GM18517 (cell line): ENCODE measurements around the gene ACTR3C.

Experiments used
- ATAC-seq: cut with Tn5 transposase; IDR thresholded peaks from one replicate; pipeline ENCODE4 v1.9.1; 2021; ENCODE audit warnings: mild to moderate bottlenecking, moderate library complexity; ENCODE audit not compliant: unreplicated experiment

ACTR3C gene

GRCh38 chr7:150359622-150360362 is 36.4 kb upstream of the ACTR3C start:
- ATAC-seq, result no peak

GRCh38 chr7:150358988-150359621 is 35.8 kb upstream of the ACTR3C start:
- ATAC-seq, result no peak

GRCh38 chr7:150358433-150358832 is 35.1 kb upstream of the ACTR3C start:
- ATAC-seq, result no peak

DNA sequence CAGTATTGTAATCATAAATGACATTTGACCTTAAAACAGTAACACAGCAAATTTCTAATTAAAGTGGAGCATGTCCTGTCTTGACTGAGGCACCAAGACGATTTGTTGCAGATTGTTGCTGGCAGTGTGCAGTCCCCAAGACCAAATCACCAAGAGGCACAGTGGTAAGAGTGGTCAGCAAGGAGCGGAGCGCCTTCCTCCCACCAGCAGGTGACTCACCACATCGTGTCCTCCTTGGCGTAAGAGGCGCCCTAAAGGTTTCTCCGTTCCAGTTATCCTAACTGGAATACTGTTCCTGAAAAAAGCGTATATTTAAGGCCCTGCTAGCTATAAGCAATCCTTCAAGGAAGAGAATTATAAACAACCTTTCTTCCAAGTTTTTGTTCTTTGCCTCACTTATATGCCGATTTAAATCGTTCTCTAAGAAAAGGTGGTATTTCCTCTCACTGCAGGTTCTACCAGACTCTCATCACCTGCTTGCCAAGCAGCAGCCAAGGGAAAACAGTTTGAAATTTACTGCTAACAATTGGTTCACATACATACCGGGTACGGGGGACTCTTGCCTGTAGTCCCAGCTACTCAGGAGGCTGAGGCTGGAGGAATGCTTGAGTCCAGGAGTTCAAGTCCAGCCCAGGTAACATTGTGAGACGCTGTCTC is 34.6 kb upstream of the ACTR3C start:
- ATAC-seq, result peak; percentile 19

DNA sequence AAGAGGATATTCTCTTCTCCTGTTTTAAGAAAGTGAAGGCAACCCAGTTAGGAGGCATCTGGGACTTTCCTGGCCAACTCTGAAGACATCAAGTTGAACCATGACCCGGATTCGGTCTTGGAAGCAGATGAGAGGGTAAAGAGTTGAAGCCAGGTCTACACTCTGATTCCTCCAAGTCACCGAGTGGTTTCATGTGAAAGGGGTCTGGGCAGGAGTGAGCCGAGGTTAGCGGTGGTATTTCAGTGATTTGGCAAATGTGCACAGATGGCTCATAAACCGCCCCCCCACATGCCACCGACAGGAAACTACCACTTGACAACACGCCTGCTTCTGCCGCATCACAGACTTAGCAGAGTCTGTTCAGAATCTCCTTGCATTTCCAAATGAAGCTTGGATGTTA is 33.9 kb upstream of the ACTR3C start:
- peak; percentile 61 for ATAC-seq

- ATAC-seq, result peak; percentile 70
These were observed 33.0 kb upstream of the ACTR3C start for GRCh38 chr7:150356265-150356897.

GRCh38 chr7:150355666-150356059 is 32.3 kb upstream of the ACTR3C start:
- ATAC-seq, result no peak

GRCh38 chr7:150351587-150352194 is 28.3 kb upstream of the ACTR3C start:
- no peak for ATAC-seq

DNA sequence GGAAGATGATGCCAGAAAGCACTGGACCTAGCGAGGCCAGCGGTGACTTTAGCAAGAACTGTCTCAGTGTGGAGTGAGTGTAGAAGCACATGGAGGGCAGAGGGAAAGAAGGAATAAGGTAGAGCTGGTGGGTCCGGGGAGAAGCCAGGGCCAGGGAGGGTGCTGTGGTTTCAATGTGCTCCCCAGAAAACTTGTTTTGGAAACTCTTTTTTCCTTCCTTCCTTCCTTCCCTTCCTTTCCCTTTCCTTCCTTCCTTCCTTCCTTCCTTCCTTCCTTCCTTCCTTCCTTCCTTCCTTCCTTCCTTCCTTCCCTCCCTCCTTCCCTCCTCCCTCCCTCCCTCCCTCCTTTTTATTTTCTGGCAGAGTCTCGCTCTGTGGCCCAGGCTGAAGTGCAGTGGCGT is 23.6 kb upstream of the ACTR3C start:
- no peak for ATAC-seq

- ATAC-seq, result no peak
These were observed 21.7 kb upstream of the ACTR3C start for GRCh38 chr7:150345012-150345411.

- no peak for ATAC-seq
These were observed 21.0 kb upstream of the ACTR3C start for GRCh38 chr7:150344299-150344698.

DNA sequence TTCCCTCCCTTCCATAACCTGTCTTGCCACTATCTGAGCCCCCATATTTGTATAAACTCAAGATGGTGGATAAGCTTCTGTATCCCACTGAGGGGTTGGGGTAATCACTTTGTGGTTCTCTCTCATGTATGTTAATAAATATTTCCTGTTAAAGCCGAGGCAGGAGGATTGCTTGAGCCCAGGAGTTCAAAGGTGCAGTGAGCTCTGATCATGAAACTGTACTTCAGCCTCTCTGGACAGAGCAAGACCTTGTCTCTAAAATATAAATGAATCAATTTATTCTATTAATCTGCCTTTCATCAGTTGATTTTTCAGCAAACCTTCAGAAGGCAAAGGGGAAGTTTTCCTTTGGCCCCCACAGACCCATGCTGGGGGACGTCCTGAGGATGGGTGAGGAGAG is 19.9 kb upstream of the ACTR3C start:
- no peak for ATAC-seq

- no peak for ATAC-seq
These were observed 18.7 kb upstream of the ACTR3C start for GRCh38 chr7:150342121-150342408.

DNA sequence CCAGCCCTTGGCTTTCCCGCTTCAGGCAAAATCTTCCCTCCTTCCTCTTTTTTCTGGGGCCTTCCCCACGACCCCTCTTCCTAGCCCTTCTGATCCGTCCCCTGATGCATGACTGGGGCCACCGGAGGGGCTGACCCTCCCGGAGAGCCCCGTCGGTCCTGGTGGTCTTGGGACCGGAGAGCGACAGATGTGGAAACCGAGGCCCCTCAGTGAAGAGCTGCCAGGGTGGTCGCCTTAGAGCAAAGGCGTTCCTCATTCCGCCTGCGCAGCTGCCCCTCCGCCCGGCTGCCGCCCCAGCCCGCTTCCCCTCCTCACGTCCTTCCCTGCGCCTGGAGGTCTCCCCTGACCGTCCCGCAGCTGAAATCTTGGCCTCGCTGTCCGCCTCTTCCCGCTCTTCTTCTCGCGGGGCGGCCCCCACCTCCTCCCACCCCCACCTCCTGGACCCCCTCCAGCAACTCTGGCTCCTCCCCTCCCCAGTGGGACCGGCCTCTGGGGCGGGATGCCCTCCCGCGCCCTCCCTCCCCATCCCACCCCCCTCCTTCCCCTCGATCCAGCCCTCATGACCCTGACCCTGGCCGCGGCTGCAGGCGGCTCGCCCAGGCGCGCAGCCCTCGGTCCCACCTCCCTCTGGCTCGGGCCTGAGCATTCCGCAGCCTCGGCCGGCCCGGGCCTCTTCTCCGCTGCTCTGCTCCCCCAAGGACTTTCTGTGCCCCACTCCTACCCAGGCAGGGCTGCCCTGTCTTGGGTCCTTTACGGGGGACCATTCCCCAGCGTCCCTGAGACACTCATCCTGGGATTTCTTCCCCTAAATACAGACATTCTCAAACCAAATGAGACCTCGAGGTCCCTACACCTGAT is 18.1 kb upstream of the ACTR3C start, which contains the start of gene RARRES2:
TSS of gene RARRES2 (minus strand) at position 367 of the 858 bp plus-strand sequence. CDS start 1,020 bp downstream, outside the sequence.
- no peak for ATAC-seq

GRCh38 chr7:150340875-150341262 is 17.5 kb upstream of the ACTR3C start:
- no peak for ATAC-seq

DNA sequence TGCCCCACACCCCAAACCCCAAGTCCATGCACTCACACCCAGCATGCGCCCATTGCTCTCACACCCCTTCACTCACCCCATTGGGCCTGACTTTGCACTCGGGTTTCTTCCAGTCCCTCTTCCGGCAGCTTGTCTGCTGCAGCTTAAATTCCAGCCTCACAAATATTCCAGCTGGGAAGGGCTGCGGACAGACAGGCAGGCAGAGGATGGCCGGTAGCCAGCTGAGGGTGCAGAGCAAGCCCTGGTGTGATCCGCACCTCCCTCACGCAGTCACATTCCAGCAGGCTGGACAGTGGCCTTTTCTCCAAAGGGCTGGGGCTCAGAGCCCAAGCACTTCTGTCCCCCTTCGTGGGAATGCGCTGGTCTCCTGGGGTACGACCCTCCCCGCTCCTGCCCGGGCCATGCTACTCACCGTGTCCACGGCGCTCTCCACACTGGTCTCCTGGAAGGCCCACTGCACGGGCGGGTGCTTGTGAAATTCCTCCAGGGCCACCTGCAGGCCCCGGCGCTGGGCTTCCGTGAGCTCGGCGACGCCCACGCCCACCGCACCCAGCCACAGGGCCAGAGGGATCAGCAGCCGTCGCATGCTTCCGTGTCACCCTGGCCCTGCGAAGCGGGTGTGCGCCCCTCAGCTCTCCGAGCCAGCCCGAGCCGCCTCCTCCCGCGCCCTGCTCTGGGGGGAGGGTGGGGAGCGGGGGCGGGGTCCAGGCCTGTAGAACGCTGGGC is 16.8 kb upstream of the ACTR3C start:
- ATAC-seq, result no peak

DNA sequence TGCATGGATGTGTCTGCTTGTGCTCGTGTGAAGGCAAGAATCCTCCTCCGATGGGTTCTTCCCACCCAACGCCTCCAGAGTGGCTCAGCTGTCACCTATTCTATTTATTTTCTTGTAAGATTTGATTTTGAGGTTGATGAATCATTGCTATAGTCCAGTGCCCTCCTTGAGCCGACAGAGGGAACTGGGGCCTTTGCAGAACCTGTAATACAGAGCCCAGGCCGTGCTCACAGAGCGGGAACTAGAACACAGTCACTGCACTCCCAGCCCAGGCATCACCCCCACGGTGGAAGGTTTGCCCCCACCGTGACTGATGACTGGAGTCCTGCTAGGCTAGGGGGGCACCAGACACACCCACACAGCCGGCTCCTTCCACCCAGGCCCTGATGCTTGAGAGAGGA is 16.1 kb upstream of the ACTR3C start:
- ATAC-seq, result no peak

GRCh38 chr7:150338166-150338829 is 15.0 kb upstream of the ACTR3C start:
- no peak for ATAC-seq

DNA sequence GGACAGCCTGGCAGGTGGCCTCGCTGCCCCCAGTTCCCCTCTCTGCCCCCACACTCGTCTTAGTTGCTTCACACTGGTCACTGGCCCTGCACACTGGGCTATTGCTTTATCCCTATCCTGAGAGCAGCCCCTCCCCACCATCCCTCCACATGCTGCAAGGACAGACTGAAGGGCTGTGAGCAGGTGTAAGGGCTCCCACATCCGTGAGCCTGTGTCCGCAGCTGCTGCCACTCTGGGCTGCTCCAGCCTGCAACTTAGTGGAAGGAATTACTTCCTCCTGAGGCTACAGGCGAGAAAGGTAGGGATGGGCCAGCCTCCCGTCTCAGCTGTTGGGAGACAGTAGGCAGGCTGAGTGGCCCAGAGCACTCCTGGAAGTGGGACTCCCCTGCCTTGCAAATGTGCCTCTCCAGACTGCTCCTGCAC is 14.3 kb upstream of the ACTR3C start:
- ATAC-seq, result no peak
